Adrenal gland (tissue), 5 donors: ENCODE data around the gene ICAM4.

Source experiments
- CTCF ChIP-seq, 6 experiments: fragments of 450-650 bp in 4 of 6; fragments of 200-600 bp in 2 of 6; sonication (generic) in 1 of 6; IDR thresholded peaks; 1 replicate in 5 of 6; 2 replicates in 1 of 6; pipeline versions ENCODE4 v1.5.1 to v1.8.0; 2016 to 2021; ENCODE audit warnings: antibody characterized with exemption in 6 of 6, mild to moderate bottlenecking in 2 of 6, moderate library complexity in 1 of 6
- POLR2A ChIP-seq, 2 donors: fragments of 450-650 bp; IDR thresholded peaks; one replicate each; pipeline ENCODE4 v1.6.1; 2017; ENCODE audit warnings: antibody characterized with exemption in 2 of 2, mild to moderate bottlenecking in 2 of 2, moderate library complexity in 1 of 2
- donor health status: DM: no; HTN: no; CAD: no.

- TF ChIP-seq CTCF (IDR thresholded peaks at IDR 0.05), result no peak
- TF ChIP-seq POLR2A (IDR thresholded peaks at IDR 0.05), result no peak
Measured at GRCh38 chr19:10285393-10285792, 1.4 kb upstream of the ICAM4 start.
